Neural cell (in vitro differentiated cells): ENCODE results near the gene VPS26B. TPM values are rescaled to one million over a fixed set of nuclear protein-coding genes. Genes with fewer than 3 reads are reported as not detected.

ENCODE experiments used
- polyA plus RNA-seq: library from polyadenylated mRNA; depleted of rRNA; stranded (reverse); fragments of >200 nt; gene quantifications from 2 replicates; pipeline ENCODE4 v1.2.3, GENCODE V29; 2014

The VPS26B gene
- polyA plus RNA-seq, 1 donor from 2014 or later = 72.6 TPM

Other genes starting within 250 kb of the VPS26B start
- gene JAM3, start 155.6 kb upstream of the VPS26B start, polyA plus RNA-seq = 46.1 and 58.5 TPM in 2 replicates
- 11.9 and 13.5 TPM in 2 replicates for gene NCAPD3, start 704 bp upstream of the VPS26B start, polyA plus RNA-seq
- gene THYN1, start 28.7 kb downstream of the VPS26B start, polyA plus RNA-seq = 164 and 186 TPM in 2 replicates
- 60.2 and 68.8 TPM in 2 replicates for gene ACAD8, start 28.9 kb downstream of the VPS26B start, polyA plus RNA-seq
- gene GLB1L3, start 51.7 kb downstream of the VPS26B start, polyA plus RNA-seq = 0.16 and 0.19 TPM in 2 replicates
- 1.6 and 4.0 TPM in 2 replicates for gene GLB1L2, start 107.3 kb downstream of the VPS26B start, polyA plus RNA-seq
- gene B3GAT1, start 187.6 kb downstream of the VPS26B start, polyA plus RNA-seq = 28.2 and 34.5 TPM in 2 replicates